LNCAP (cell line): Measurements from ENCODE around the gene ADK.

Experiments used
- TF ChIP-seq, protein P1 (sequence below): fragments of 450-650 bp; IDR thresholded peaks from 2 replicates; pipeline ENCODE4 v1.5.1; 2017; ENCODE audit warnings: mild to moderate bottlenecking

Gene ADK

DNA sequence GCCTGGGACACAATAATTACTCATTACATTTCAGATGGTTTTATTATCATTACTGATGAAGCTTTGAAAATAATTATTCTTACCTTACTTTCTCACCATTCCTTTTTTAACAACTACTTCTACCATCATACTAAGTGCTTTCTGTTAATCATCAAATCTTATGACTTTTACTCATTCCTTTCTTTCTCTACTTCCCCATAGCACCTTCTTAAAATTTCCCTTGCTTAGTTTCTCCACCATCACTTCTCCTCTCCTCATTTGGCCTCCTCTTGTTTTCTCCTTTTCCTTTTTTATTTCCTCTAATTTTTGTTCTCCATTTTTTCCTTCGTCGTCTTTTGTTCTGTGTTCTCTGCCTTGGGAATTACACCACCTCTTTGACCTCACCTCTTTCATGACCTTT, 372.2 kb downstream of the ADK start:
- TF ChIP-seq, protein P1, sequence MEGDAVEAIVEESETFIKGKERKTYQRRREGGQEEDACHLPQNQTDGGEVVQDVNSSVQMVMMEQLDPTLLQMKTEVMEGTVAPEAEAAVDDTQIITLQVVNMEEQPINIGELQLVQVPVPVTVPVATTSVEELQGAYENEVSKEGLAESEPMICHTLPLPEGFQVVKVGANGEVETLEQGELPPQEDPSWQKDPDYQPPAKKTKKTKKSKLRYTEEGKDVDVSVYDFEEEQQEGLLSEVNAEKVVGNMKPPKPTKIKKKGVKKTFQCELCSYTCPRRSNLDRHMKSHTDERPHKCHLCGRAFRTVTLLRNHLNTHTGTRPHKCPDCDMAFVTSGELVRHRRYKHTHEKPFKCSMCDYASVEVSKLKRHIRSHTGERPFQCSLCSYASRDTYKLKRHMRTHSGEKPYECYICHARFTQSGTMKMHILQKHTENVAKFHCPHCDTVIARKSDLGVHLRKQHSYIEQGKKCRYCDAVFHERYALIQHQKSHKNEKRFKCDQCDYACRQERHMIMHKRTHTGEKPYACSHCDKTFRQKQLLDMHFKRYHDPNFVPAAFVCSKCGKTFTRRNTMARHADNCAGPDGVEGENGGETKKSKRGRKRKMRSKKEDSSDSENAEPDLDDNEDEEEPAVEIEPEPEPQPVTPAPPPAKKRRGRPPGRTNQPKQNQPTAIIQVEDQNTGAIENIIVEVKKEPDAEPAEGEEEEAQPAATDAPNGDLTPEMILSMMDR: no peak

DNA sequence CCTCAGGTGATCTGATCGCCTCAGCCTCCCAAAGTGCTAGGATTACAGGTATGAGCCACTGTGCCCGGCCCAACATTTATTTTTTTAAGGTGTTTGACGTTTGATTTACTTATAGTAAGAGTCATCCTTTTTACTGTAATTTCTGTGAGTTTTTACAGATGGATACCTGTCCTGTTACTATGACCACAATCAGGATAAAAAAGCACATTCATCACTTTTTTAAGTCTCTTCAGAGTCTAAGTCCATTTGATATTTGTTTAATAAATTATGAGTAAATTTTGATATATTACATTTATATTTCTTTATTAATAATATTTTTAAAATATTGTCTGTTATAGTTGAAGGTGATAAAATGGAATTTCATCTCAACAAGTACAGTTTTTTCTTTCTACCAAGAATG, 374.9 kb downstream of the ADK start:
- TF ChIP-seq, protein P1: no peak

DNA sequence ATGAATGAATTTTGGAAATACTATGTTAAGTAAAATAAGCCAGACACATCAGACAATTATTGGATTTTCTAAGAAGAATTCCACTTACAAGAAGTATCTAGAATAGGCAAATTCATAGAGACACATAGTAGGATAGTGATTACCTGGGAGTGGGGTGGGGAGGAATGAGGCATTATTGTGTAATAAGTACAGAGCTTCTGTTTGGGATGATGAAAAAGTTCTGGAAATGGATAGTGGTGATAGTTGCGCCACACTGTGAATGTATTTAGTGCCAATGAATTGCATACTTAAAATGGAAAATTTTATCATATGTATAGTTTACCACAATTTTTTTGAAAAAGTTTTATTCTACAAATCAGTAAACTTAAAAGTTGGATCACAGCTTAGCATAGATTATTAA, 378.2 kb downstream of the ADK start:
- TF ChIP-seq, protein P1: no peak

DNA sequence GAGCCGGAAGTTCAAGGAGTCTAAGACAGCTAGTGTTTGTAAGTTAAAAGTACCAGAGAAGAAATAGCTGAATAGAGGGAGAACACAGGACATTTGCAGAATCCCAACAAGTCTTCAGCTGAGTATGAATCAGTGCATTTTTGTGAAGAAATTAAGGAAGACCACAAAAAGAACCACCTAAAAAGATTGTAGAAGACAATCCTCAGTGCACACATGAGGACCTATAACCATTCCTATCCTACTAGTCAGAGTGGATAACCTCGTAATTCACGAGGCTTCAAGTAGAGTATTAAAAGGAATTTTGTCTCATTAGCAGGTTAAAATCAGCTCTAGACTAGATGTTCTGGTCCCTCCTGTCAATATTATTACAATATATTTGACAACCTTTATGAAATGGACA, 380.0 kb downstream of the ADK start:
- TF ChIP-seq, protein P1: no peak

DNA sequence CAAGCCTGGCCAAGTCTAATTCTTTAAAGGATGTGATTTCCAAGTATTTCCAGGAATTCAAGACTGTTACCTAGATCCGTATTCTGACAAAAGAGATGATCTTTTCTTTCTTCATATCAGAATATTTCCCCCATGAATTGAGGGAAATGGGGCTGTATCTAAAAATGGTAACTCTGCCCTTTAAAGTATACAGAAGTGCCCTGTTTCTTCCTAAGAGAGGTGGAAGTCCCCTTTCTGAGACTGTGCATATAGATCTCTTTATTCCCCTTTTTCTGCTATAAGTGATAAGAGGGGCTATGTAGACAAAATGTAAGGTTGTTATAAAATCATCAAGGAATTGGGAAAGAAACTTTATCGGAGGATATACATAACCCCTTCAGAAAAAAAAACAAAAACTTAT, 388.3 kb downstream of the ADK start:
- TF ChIP-seq, protein P1: no peak

DNA sequence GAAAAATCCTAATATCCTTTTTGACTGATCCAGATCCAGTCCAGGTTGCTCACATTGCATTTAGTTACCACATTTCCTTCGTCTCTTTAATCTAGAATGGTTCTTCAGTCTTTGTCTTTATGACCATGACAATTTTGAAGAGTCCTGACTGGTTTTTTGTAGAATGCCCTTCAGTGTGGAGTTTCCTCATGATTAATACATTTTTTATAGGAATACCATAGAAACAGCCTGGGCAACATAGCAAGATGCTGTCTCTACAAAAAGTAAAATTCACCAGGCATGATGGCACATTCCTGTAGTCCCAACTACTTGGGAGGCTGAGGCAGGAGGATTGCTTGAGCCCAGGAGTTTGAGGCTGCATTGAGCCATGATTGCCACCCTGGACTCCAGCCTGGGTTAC, 390.4 kb downstream of the ADK start:
- TF ChIP-seq, protein P1: no peak

DNA sequence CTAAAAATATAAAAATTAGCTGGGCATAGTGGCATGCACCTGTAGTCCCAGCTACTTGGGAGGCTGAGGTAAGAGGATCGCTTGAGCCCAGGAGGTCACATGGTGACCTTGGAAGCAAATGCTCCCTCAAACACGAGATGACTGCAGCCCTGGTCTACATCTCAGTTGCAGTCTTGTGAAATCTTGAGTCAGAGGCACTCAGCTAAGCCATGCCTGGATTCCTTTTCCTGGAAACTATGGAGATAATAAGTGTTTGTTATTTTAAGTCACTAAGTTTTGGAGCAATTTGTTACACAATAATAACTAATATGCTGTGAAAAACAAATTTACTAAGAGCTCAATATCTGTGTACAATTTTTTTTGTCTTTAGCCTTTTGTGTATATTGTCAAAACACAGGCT, 391.1 kb downstream of the ADK start:
- TF ChIP-seq, protein P1: no peak

DNA sequence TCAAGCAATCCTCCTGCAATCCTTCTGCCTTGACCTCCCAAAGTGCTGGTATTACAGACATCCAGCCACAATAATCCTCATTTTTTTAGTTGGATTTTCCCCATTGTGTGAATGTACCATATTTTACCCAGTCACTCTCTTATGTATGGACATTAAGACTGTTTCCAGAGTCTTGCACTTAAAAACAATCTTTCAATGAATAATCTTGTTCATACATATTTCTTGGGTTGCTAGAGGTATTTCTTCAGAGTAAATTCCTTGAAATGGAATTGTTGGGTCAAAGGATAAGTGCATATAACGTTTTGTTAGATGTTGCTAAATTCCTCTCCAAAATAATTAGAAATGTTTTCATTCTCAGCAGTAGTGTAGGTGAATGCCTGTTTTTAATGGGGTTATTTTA, 392.3 kb downstream of the ADK start:
- TF ChIP-seq, protein P1: no peak
